Uterus (tissue), 4 donors: ENCODE measurements around the gene ANKFY1. TPM values are rescaled to one million over a fixed set of nuclear protein-coding genes. Genes with fewer than 3 reads are reported as not detected.
A peak's percentile ranks its signal among the peaks of the same experiment; 100 is the strongest.
"Not testable (repeated sequence)": the region's sequence is repeated elsewhere in the genome, so short reads cannot be mapped to it uniquely, and the experiment has no call there.

ENCODE experiments used
- DNase-seq, 2 donors: peaks; one replicate each; pipeline ENCODE4 v3.0.0-alpha.2; 2019 to 2020
- H3K27ac ChIP-seq, 2 donors: fragments of 200-600 bp; sonication (generic); 1 replicate in 1 of 2; 2 replicates in 1 of 2; pipeline ENCODE4 v1.5.1; 2016 to 2018
- H3K27me3 ChIP-seq, 2 donors: fragments of 200-600 bp; sonication (generic); one replicate each; pipeline ENCODE4 v1.5.1; 2018 to 2019; ENCODE audit warnings: control low read depth in 1 of 2
- H3K36me3 ChIP-seq, 2 donors: fragments of 200-600 bp; sonication (generic); one replicate each; pipeline ENCODE4 v1.5.1; 2019; ENCODE audit warnings: control low read depth in 1 of 2
- H3K4me1 ChIP-seq, 2 donors: fragments of 200-600 bp; sonication (generic); one replicate each; pipeline ENCODE4 v1.5.1; 2018 to 2019; ENCODE audit warnings: control low read depth in 1 of 2
- H3K4me3 ChIP-seq, 2 donors: fragments of 200-600 bp; sonication (generic); 1 replicate in 1 of 2; 2 replicates in 1 of 2; pipeline ENCODE4 v1.5.1; 2018 to 2019; ENCODE audit warnings: mild to moderate bottlenecking in 1 of 2
- H3K9me3 ChIP-seq, 2 donors: fragments of 200-600 bp; sonication (generic); one replicate each; pipeline ENCODE4 v1.5.1; 2019; ENCODE audit warnings: control low read depth in 1 of 2
- CTCF ChIP-seq, 4 experiments: fragments of 200-600 bp in 2 of 4; fragments of 450-650 bp in 2 of 4; sonication (generic) in 2 of 4; IDR thresholded peaks; one replicate each; pipeline ENCODE4 v1.5.1; 2016 to 2019; ENCODE audit warnings: antibody characterized with exemption in 4 of 4, mild to moderate bottlenecking in 2 of 4, moderate library complexity in 1 of 4
- POLR2A ChIP-seq, 2 donors: fragments of 450-650 bp; IDR thresholded peaks; one replicate each; pipeline ENCODE4 v1.6.1; 2016; ENCODE audit warnings: antibody characterized with exemption in 2 of 2, mild to moderate bottlenecking in 1 of 2, moderate library complexity in 1 of 2
- intact Hi-C: fragments of 100-400 bp; cut with DNase I; formaldehyde crosslinking; loops from one replicate; pipeline ENCODE4 v1.15.1; 2023; ENCODE audit warnings: low total_unique reads
- total RNA-seq, 4 donors: library from RNA; depleted of rRNA in 3 of 4; stranded (reverse); fragments of >200 nt in 3 of 4; gene quantifications; one replicate each; pipeline versions ENCODE4 v1.1.0 to v1.2.4, GENCODE V29; 2014 to 2023
- donor health status: DM: yes; HTN: yes; CAD: no.

ANKFY1 gene
- total RNA-seq, 4 donors from 2014 or later = 17.6 to 69.5 (median 52.8) TPM

DNA sequence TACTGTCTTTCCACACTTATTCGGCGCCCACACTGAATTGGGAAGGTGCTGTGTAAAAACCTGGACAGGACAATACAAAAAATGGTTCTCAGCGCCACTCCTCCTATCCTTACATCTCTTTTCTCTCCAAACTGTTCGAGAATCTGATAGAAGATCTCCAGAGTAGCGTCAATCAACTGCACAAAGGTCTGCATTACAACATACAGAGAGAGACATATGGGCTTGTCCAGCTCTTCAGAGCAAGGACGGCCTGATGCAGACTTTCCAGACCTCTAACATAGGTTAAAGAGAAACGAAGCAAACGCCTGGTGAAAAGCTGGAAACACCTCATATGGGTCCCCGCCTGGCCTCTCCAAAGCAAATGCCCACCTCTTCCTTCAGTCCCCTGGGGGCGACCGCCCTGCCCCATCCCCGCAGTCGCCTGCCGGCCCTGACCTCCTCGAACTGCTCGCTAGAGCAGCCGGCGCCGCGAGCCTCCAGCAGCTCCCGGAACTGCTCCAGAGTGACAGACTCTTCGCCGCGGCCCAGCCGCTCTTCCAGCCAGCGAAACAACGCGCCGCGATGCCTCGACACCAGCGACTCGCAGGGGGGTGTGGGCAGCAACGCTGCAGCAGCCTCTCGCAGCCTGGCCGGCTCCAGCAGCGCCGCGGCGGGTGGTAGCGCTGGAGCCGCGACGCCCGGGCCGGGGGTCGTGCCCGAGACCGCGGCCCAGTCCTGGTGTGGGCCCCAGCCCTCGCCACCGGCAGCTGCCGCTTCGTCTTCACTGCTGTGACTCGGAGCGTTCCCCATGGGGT lies 121.5 kb downstream of the ANKFY1 start:
- intact Hi-C loops = no loop called here
- DNase-seq = peak in 1 of 2 donors; percentile 23
- no peaks in the 10 kb centered on the region for H3K9me3 ChIP-seq
- peaks cover 0 to 5% of the 10 kb centered on the region in 2 donors for H3K4me1 ChIP-seq
- H3K27ac ChIP-seq = peak overlapping the region; percentile 99
- H3K36me3 ChIP-seq = no peaks in the 10 kb centered on the region
- TF ChIP-seq POLR2A (IDR thresholded peaks at IDR 0.05) = no peak
- TF ChIP-seq CTCF (IDR thresholded peaks at IDR 0.05) = no peak
- peak overlapping the region; percentile 96 to 99 for H3K4me3 ChIP-seq
- no peaks in the 10 kb centered on the region for H3K27me3 ChIP-seq

GRCh38 chr17:4140125-4140524 lies 123.7 kb downstream of the ANKFY1 start:
- no peak for TF ChIP-seq POLR2A (IDR thresholded peaks at IDR 0.05)
- TF ChIP-seq CTCF (IDR thresholded peaks at IDR 0.05) = no peak
- H3K27ac ChIP-seq = no peak overlapping the region
- H3K4me1 ChIP-seq = peaks cover 0 to 5% of the 10 kb centered on the region in 2 donors
- H3K36me3 ChIP-seq = no peaks in the 10 kb centered on the region
- no peaks in the 10 kb centered on the region for H3K9me3 ChIP-seq
- no peak for DNase-seq
- no peak overlapping the region for H3K4me3 ChIP-seq
- no peaks in the 10 kb centered on the region for H3K27me3 ChIP-seq
- intact Hi-C loops = no loop called here

DNA sequence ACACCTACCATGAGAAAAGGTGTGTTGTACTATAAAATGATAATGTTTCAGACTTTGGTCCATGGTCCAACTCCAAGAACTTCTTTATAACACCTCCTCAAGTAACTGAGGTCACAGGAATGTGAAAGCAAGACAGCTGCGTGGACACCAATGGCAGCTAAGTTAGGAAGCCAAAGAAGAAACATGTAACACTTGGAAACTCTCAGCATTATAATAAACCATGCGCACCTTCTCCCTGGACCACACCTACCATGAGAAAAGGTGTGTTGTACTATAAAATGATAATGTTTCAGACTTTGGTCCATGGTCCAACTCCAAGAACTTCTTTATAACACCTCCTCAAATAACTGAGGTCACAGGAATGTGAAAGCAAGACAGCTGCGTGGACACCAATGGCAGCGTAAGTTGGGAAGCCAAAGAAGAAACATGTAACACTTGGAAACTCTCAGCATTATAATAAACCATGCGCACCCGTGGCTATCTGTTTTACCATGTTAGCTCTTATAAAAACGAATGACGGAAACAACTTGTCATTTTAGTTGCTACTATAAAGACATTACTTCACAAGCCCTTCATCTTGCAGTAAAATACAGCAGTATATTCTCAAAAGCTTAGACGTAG lies 124.8 kb downstream of the ANKFY1 start:
- H3K27me3 ChIP-seq, intact Hi-C loops, DNase-seq, H3K4me3 ChIP-seq, H3K4me1 ChIP-seq, H3K27ac ChIP-seq, H3K9me3 ChIP-seq, H3K36me3 ChIP-seq: not testable (repeated sequence)

- no peak for DNase-seq
- no peaks in the 10 kb centered on the region for H3K9me3 ChIP-seq
- intact Hi-C loops = no loop called here
- H3K27ac ChIP-seq = no peak overlapping the region
- no peaks in the 10 kb centered on the region for H3K36me3 ChIP-seq
- H3K4me1 ChIP-seq = no peaks in the 10 kb centered on the region
- no peaks in the 10 kb centered on the region for H3K27me3 ChIP-seq
- H3K4me3 ChIP-seq = no peak overlapping the region
- TF ChIP-seq POLR2A (IDR thresholded peaks at IDR 0.05) (no peak), CTCF (IDR thresholded peaks at IDR 0.05) (no peak)
These were observed 127.4 kb downstream of the ANKFY1 start for GRCh38 chr17:4136373-4136772.

GRCh38 chr17:4135489-4135888 lies 128.3 kb downstream of the ANKFY1 start:
- DNase-seq = no peak
- Histone ChIP-seq H3K36me3 (no peaks in the 10 kb centered on the region), H3K4me1 (no peaks in the 10 kb centered on the region), H3K27me3 (no peaks in the 10 kb centered on the region), H3K27ac (no peak overlapping the region), H3K9me3 (no peaks in the 10 kb centered on the region), H3K4me3 (no peak overlapping the region)
- TF ChIP-seq POLR2A (IDR thresholded peaks at IDR 0.05) (no peak), CTCF (IDR thresholded peaks at IDR 0.05) (no peak)
- intact Hi-C loops = no loop called here
